IMR-90 (cell line): ENCODE results near the gene NLGN4X. TPM values are rescaled to one million over a fixed set of nuclear protein-coding genes. Genes with fewer than 3 reads are reported as not detected.

Source experiments
- ATAC-seq: fragments of 200-7000 bp; cut with Tn5 transposase; 2 replicates; pipeline ENCODE4 v1.9.1; 2020; ENCODE audit warnings: low read depth, mild to moderate bottlenecking, moderate library complexity
- BruUV-seq: library from RNA; stranded (reverse); fragments of 400-500 nt; replicated peaks from 2 replicates; lab custom pipeline; 2021; lab: Mats Ljungman, UMichigan
- CTCF ChIA-PET: fragments of 300-600 bp; formaldehyde crosslinking; extraction: SDS; loops from one replicate; lab custom pipeline; 2021; ENCODE audit warnings: antibody characterized with exemption; lab: Yijun Ruan, JAX
- POLR2A ChIA-PET: fragments of 300-600 bp; sonication (Branson Sonifier 250); formaldehyde crosslinking; loops from one replicate; lab custom pipeline; 2022; ENCODE audit warnings: antibody characterized with exemption; ENCODE audit not compliant: unreplicated experiment; lab: Charles Lee
- DNase-seq: peaks from one replicate; pipeline ENCODE4 v3.0.0; 2013
- H2AFZ ChIP-seq: replicated peaks from 2 replicates; pipeline ENCODE3; 2013; ENCODE audit warnings: low read length, mild to moderate bottlenecking; ENCODE audit not compliant: poor library complexity
- H2AK5ac ChIP-seq: 2 replicates; pipeline ENCODE4 v1.6.1; 2013; ENCODE audit warnings: low read depth, low read length, inconsistent platforms
- H2AK9ac ChIP-seq: replicated peaks from 2 replicates; pipeline ENCODE3; 2013; ENCODE audit warnings: mild to moderate bottlenecking, low read depth, low read length, moderate library complexity; ENCODE audit not compliant: poor library complexity
- H2BK120ac ChIP-seq: 2 replicates; pipeline ENCODE4 v1.6.1; 2013; ENCODE audit warnings: low read depth, low read length, inconsistent platforms
- H2BK15ac ChIP-seq: 3 replicates; pipeline ENCODE4 v1.6.1; 2013; ENCODE audit warnings: low read depth, low read length, inconsistent platforms
- H2BK20ac ChIP-seq: 2 replicates; pipeline ENCODE4 v1.6.1; 2013; ENCODE audit warnings: low read depth, mild to moderate bottlenecking, inconsistent platforms, low read length, moderate library complexity
- H2BK5ac ChIP-seq: 2 replicates; pipeline ENCODE4 v1.6.1; 2013; ENCODE audit warnings: mild to moderate bottlenecking, low read depth, low read length, inconsistent platforms; ENCODE audit not compliant: poor library complexity, severe bottlenecking
- H3K14ac ChIP-seq: replicated peaks from 2 replicates; pipeline ENCODE4 v1.6.1; 2013; ENCODE audit warnings: low read depth, low read length, inconsistent platforms
- H3K18ac ChIP-seq: 2 replicates; pipeline ENCODE4 v1.6.1; 2013; ENCODE audit warnings: low read depth, low read length, control low read depth
- H3K23ac ChIP-seq: 2 replicates; pipeline ENCODE4 v1.6.1; 2013; ENCODE audit warnings: low read depth, low read length, inconsistent platforms
- H3K27ac ChIP-seq: 2 replicates; pipeline ENCODE4 v1.5.1; 2013; ENCODE audit warnings: mild to moderate bottlenecking, control low read depth, low read length; ENCODE audit not compliant: insufficient read depth
- H3K27me3 ChIP-seq: 2 replicates; pipeline ENCODE4 v1.6.1; 2013; ENCODE audit warnings: low read length; ENCODE audit not compliant: control insufficient read depth, insufficient read depth
- H3K36me3 ChIP-seq: 2 replicates; pipeline ENCODE4 v1.6.1; 2013; ENCODE audit warnings: low read length, mixed read lengths; ENCODE audit not compliant: control insufficient read depth, insufficient read depth
- H3K4ac ChIP-seq: 2 replicates; pipeline ENCODE4 v1.6.1; 2013; ENCODE audit warnings: low read depth, low read length, inconsistent platforms
- H3K4me1 ChIP-seq: 2 replicates; pipeline ENCODE4 v1.6.1; 2013; ENCODE audit warnings: low read length, mixed read lengths; ENCODE audit not compliant: control insufficient read depth, insufficient read depth
- H3K4me2 ChIP-seq: 2 replicates; pipeline ENCODE4 v1.6.1; 2013; ENCODE audit warnings: low read depth, mild to moderate bottlenecking, control low read depth, low read length, moderate library complexity
- H3K4me3 ChIP-seq: 2 replicates; pipeline ENCODE4 v1.5.1; 2013; ENCODE audit warnings: low read depth, mild to moderate bottlenecking, control low read depth, low read length, moderate library complexity; ENCODE audit not compliant: insufficient read depth
- H3K56ac ChIP-seq: 2 replicates; pipeline ENCODE4 v1.6.1; 2013; ENCODE audit warnings: low read length, inconsistent platforms; ENCODE audit not compliant: insufficient read depth; ENCODE audit errors: extremely low read depth
- H3K79me1 ChIP-seq, 2 experiments: 2 replicates each; pipeline ENCODE4 v1.6.1; 2013; ENCODE audit warnings: low read length in 2 of 2, inconsistent platforms in 1 of 2, low read depth in 1 of 2
- H3K9ac ChIP-seq: 2 replicates; pipeline ENCODE4 v1.6.1; 2013; ENCODE audit warnings: low read depth, low read length, control low read depth
- H3K9me1 ChIP-seq: 2 replicates; pipeline ENCODE4 v1.6.1; 2013; ENCODE audit warnings: low read length, inconsistent platforms; ENCODE audit not compliant: insufficient read depth
- H3K9me3 ChIP-seq: 2 replicates; pipeline ENCODE4 v1.6.1; 2013; ENCODE audit warnings: low read length; ENCODE audit not compliant: control insufficient read depth, insufficient read depth
- H4K20me1 ChIP-seq: 2 replicates; pipeline ENCODE4 v1.6.1; 2013; ENCODE audit warnings: low read length, inconsistent platforms; ENCODE audit not compliant: insufficient read depth
- H4K5ac ChIP-seq: 2 replicates; pipeline ENCODE4 v1.6.1; 2013; ENCODE audit warnings: mild to moderate bottlenecking, low read depth, low read length, control low read depth
- H4K8ac ChIP-seq, 2 experiments: 2 replicates each; pipeline ENCODE4 v1.6.1; 2013; ENCODE audit warnings: low read depth in 2 of 2, low read length in 2 of 2, control low read depth in 1 of 2, inconsistent platforms in 1 of 2
- H4K91ac ChIP-seq: 2 replicates; pipeline ENCODE4 v1.6.1; 2013; ENCODE audit warnings: low read depth, low read length, inconsistent platforms; ENCODE audit not compliant: insufficient read depth
- BHLHE40 ChIP-seq: fragments of 150-350 bp; IDR thresholded peaks from 2 replicates; pipeline ENCODE4 v1.6.1; 2016; ENCODE audit warnings: mild to moderate bottlenecking, low read depth, low read length
- CEBPB ChIP-seq: IDR thresholded peaks from 2 replicates; pipeline ENCODE4 v1.6.1; 2012; ENCODE audit warnings: low read depth, low read length, improper control_type of control experiment
- CHD1 ChIP-seq: IDR thresholded peaks from 2 replicates; pipeline ENCODE4 v1.6.1; 2012; ENCODE audit warnings: low read depth, low read length, improper control_type of control experiment
- CTCF ChIP-seq: conservative IDR thresholded peaks from 2 replicates; pipeline ENCODE4 v1.5.1; 2012; ENCODE audit warnings: mild to moderate bottlenecking, low read depth, low read length, improper control_type of control experiment
- ELK1 ChIP-seq: fragments of 150-350 bp; IDR thresholded peaks from 2 replicates; pipeline ENCODE4 v1.6.1; 2016; ENCODE audit warnings: low read depth, mild to moderate bottlenecking, low read length, moderate library complexity, borderline replicate concordance
- FOS ChIP-seq: fragments of 150-350 bp; IDR thresholded peaks from 2 replicates; pipeline ENCODE4 v1.6.1; 2016; ENCODE audit warnings: low read depth, low read length
- MAFK ChIP-seq: IDR thresholded peaks from 2 replicates; pipeline ENCODE4 v1.6.1; 2012; ENCODE audit warnings: low read depth, low read length, improper control_type of control experiment
- MAZ ChIP-seq: IDR thresholded peaks from 2 replicates; pipeline ENCODE4 v1.6.1; 2012; ENCODE audit warnings: low read depth, mild to moderate bottlenecking, low read length, improper control_type of control experiment, moderate library complexity, borderline replicate concordance
- MXI1 ChIP-seq: IDR thresholded peaks from 2 replicates; pipeline ENCODE4 v1.6.1; 2012; ENCODE audit warnings: low read depth, mild to moderate bottlenecking, low read length, moderate library complexity, borderline replicate concordance
- NFE2L2 ChIP-seq: fragments of 150-350 bp; IDR thresholded peaks from 2 replicates; pipeline ENCODE4 v1.6.1; 2016; ENCODE audit warnings: low read depth, mild to moderate bottlenecking, low read length
- POLR2A ChIP-seq: IDR thresholded peaks from 2 replicates; pipeline ENCODE4 v1.6.1; 2012; ENCODE audit warnings: mild to moderate bottlenecking, low read depth, low read length
- RAD21 ChIP-seq: IDR thresholded peaks from 2 replicates; pipeline ENCODE4 v1.6.1; 2012; ENCODE audit warnings: low read length, improper control_type of control experiment
- RCOR1 ChIP-seq: IDR thresholded peaks from 2 replicates; pipeline ENCODE4 v1.6.1; 2012; ENCODE audit warnings: mild to moderate bottlenecking, low read length, improper control_type of control experiment; ENCODE audit not compliant: insufficient replicate concordance
- RFX5 ChIP-seq: IDR thresholded peaks from 2 replicates; pipeline ENCODE4 v1.8.0; 2012; ENCODE audit warnings: low read depth, mild to moderate bottlenecking, low read length, moderate library complexity
- SMC3 ChIP-seq: fragments of 150-350 bp; IDR thresholded peaks from 2 replicates; pipeline ENCODE4 v1.6.1; 2016; ENCODE audit warnings: low read depth, mild to moderate bottlenecking, antibody characterized with exemption, low read length, moderate library complexity
- USF2 ChIP-seq: fragments of 150-350 bp; IDR thresholded peaks from 2 replicates; pipeline ENCODE4 v1.6.1; 2017; ENCODE audit warnings: mild to moderate bottlenecking, antibody characterized with exemption, low read length, low read depth
- WGBS, 2 experiments: methylation state at CpG; one replicate each; pipeline versions ENCODE4 v1.1.5 to v1.1.7; 2013; ENCODE audit warnings: missing lambda C conversion rate in 2 of 2; ENCODE audit not compliant: insufficient read length in 1 of 2; ENCODE audit errors: extremely low coverage in 2 of 2; 5-methylcytosine and 5-hydroxymethylcytosine counted together
- dilution Hi-C: fragments of 300-500 bp; cut with HindIII; formaldehyde crosslinking; loops from one replicate; pipeline ENCODE4 v1.14.3; 2018; ENCODE audit warnings: low sequenced_read_pairs; ENCODE audit not compliant: unreplicated experiment
- in situ Hi-C: fragments of 300-500 bp; cut with MboI; formaldehyde crosslinking; loops from 3 replicates; pipeline ENCODE4 v1.14.3; 2019; ENCODE audit warnings: low sequenced_read_pairs, inconsistent platforms, mixed read lengths
- intact Hi-C: fragments of 100-400 bp; cut with micrococcal nuclease; formaldehyde crosslinking; loops from 2 replicates; pipeline ENCODE4 v1.10.0; 2022
- polyA plus RNA-seq, 3 experiments: library from polyadenylated mRNA; depleted of rRNA; stranded (reverse); fragments of >200 nt; gene quantifications; 2 replicates each; pipeline ENCODE4 v1.2.3, GENCODE V29; 2012; ENCODE audit warnings: low replicate concordance in 1 of 3
- total RNA-seq: library from RNA; depleted of rRNA; stranded (reverse); fragments of >200 nt; gene quantifications from 2 replicates; pipeline ENCODE4 v1.2.3, GENCODE V29; 2012

NLGN4X gene
- total and polyA plus RNA-seq, 2 of the 4 experiments (the other 2 are of a cell fraction): not detected

GRCh38 chrX:6052111-6052745 is 176.4 kb downstream of the NLGN4X start:
- no peak overlapping the region for H3K4me3 ChIP-seq
- no peaks in the 10 kb centered on the region for H3K9me1 ChIP-seq
- H3K4me1 ChIP-seq: no peaks in the 10 kb centered on the region
- H3K9me3 ChIP-seq: peaks cover 15% of the 10 kb centered on the region
- no peak overlapping the region for H3K4me2 ChIP-seq
- H2AK5ac ChIP-seq: no peak overlapping the region
- TF ChIP-seq CTCF (no peak), FOS (no peak), SMC3 (no peak), ELK1 (no peak), NFE2L2 (no peak), MXI1 (no peak), MAZ (no peak), RCOR1 (no peak), POLR2A (no peak), RFX5 (no peak), MAFK (no peak), CHD1 (no peak), CEBPB (no peak), USF2 (no peak), BHLHE40 (no peak), RAD21 (no peak)
- BruUV-seq: no TSS peak
- POLR2A ChIA-PET: no interaction called here
- H3K27me3 ChIP-seq: no peaks in the 10 kb centered on the region
- no peak overlapping the region for H4K91ac ChIP-seq
- no peak overlapping the region for H2BK20ac ChIP-seq
- H3K27ac ChIP-seq: no peak overlapping the region
- dilution Hi-C loops (no loop called here), intact Hi-C loops (no loop called here), in situ Hi-C loops (no loop called here)
- WGBS, 2 experiments: no CpG with 5 or more reads among the region's 8 CpGs
- no peak overlapping the region for H4K8ac ChIP-seq
- no peaks in the 10 kb centered on the region for H3K36me3 ChIP-seq
- CTCF ChIA-PET: no interaction called here
- no peaks in the 10 kb centered on the region for H4K20me1 ChIP-seq
- H2AK9ac ChIP-seq: no peak overlapping the region
- H3K9ac ChIP-seq: no peak overlapping the region
- H3K79me1 ChIP-seq: no peaks in the 10 kb centered on the region
- H3K18ac ChIP-seq: no peak overlapping the region
- no peak overlapping the region for H2BK15ac ChIP-seq
- H3K4ac ChIP-seq: no peak overlapping the region
- H2BK5ac ChIP-seq: no peak overlapping the region
- H3K14ac ChIP-seq: no peak overlapping the region
- H3K23ac ChIP-seq: no peak overlapping the region
- H2BK120ac ChIP-seq: no peak overlapping the region
- ATAC-seq: no peak
- H3K56ac ChIP-seq: no peak overlapping the region
- DNase-seq: no peak
- no peak overlapping the region for H2AFZ ChIP-seq
- H4K5ac ChIP-seq: no peak overlapping the region
